ENCODE measurements around the gene BMS1. TPM values are rescaled to one million over a fixed set of nuclear protein-coding genes. Genes with fewer than 3 reads are reported as not detected.
"Not testable (repeated sequence)": the region's sequence is repeated elsewhere in the genome, so short reads cannot be mapped to it uniquely, and the experiment has no call there.

Gene BMS1
- total RNA-seq, 6 experiments from 2014 or later: 20.3 to 23.3 (median 22.7) TPM

DNA sequence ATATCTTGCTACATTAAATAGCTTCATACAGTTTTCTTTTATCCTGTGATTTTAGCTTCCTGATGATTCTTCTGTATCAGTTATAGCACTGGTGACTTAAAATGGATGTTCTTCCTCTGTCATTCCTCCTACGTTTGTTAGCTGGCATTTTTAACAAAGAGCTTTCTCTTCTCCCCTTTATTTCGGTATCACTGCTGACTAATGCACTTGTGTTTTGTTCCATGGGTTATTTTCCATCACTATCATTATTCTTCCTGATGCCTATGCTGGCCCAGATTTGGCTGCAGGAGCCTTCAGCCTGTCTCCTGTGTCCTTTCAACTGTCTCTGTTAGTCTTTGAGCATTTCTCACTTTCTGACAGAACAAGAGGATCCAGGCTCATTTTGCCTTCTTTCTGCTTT is 13.1 kb downstream of the BMS1 start:
- DNase-seq: no peak
- Mint-ChIP-seq H3K4me3 (no peak overlapping the region), H3K27me3 (ENCODE audit: insufficient read depth) (no peaks in the 10 kb centered on the region), H3K27ac (no peak overlapping the region), H3K4me1 (ENCODE audit: low read depth) (peaks cover 14% of the 10 kb centered on the region), H3K36me3 (ENCODE audit: low read depth) (peaks cover 80% of the 10 kb centered on the region), H3K9me3 (no peaks in the 10 kb centered on the region)
- TF ChIP-seq, protein P1, sequence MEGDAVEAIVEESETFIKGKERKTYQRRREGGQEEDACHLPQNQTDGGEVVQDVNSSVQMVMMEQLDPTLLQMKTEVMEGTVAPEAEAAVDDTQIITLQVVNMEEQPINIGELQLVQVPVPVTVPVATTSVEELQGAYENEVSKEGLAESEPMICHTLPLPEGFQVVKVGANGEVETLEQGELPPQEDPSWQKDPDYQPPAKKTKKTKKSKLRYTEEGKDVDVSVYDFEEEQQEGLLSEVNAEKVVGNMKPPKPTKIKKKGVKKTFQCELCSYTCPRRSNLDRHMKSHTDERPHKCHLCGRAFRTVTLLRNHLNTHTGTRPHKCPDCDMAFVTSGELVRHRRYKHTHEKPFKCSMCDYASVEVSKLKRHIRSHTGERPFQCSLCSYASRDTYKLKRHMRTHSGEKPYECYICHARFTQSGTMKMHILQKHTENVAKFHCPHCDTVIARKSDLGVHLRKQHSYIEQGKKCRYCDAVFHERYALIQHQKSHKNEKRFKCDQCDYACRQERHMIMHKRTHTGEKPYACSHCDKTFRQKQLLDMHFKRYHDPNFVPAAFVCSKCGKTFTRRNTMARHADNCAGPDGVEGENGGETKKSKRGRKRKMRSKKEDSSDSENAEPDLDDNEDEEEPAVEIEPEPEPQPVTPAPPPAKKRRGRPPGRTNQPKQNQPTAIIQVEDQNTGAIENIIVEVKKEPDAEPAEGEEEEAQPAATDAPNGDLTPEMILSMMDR (IDR thresholded peaks at IDR 0.05): no peak

DNA sequence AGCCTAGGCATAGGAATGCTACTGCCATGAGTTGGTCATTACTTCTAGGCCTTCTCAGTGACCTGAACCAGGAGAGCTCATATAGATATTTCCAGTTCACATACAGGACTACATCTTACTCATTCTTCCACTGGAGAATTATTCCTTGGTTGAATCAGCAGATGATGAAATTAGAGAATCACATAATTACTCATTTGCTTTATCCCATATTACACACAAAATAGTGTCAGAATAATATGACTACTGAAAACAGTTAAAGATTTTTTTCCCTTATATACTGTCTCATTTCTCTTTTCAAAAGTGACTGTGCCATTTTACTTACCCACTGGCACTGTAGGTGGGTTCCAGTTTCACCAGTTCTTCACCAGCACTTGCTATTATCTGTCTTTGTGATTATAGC is 18.5 kb downstream of the BMS1 start:
- Mint-ChIP-seq H3K9me3 (no peaks in the 10 kb centered on the region), H3K27me3 (ENCODE audit: insufficient read depth) (no peaks in the 10 kb centered on the region), H3K4me1 (ENCODE audit: low read depth) (peaks cover 18% of the 10 kb centered on the region), H3K27ac (peak overlapping the region; percentile 42; the same call in 1 of the 2 replicates), H3K4me3 (no peak overlapping the region), H3K36me3 (ENCODE audit: low read depth) (peaks cover 51% of the 10 kb centered on the region)
- TF ChIP-seq, protein P1 (IDR thresholded peaks at IDR 0.05): no peak
- DNase-seq: no peak

DNA sequence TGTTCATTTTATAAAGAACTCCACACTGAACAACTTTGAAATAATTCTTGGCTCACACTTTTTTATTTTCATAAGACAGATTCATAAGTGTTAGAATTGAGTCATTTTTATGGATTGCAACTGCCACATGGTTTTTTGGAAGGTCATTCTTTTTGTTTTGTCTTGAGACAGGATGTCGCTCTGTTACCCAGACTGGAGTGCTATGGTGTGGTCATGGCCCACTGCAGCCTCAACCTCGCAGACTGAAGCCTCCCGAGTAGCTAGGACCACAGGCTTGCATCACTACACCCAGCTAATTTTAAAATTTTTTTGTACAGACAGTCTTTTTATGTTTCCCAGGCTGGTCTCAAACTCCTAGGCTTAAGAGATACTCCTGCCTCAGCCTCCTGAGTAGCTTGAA is 20.3 kb downstream of the BMS1 start:
- H3K4me3 Mint-ChIP-seq: no peak overlapping the region
- no peaks in the 10 kb centered on the region for H3K9me3 Mint-ChIP-seq
- no peaks in the 10 kb centered on the region for H3K27me3 Mint-ChIP-seq (ENCODE audit: insufficient read depth)
- TF ChIP-seq, protein P1 (IDR thresholded peaks at IDR 0.05): no peak
- H3K4me1 Mint-ChIP-seq (ENCODE audit: low read depth): peaks cover 18% of the 10 kb centered on the region
- no peak for DNase-seq
- peak overlapping the region; percentile 45; the same call in 1 of the 2 replicates for H3K27ac Mint-ChIP-seq
- peaks cover 45% of the 10 kb centered on the region for H3K36me3 Mint-ChIP-seq (ENCODE audit: low read depth)

DNA sequence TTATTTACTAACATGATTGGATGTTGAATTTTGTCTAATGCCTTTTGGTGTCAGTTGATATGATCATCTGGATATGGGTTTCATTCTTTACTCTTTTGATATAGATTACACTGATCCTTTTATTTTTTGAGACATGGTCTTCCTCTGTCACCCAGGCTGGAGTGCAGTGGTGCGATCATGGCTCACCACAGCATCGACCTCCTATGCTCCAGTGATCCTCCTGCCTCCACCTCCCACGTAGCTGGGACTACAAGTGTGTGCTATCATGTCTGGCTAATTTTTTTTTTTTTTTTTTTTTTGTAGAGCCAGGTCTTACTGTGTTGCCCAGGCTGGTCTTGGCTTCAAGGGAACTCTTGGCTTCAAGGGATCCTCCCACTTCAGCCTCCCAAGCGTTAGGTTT is 27.1 kb downstream of the BMS1 start:
- peaks cover 7% of the 10 kb centered on the region for H3K4me1 Mint-ChIP-seq (ENCODE audit: low read depth)
- no peaks in the 10 kb centered on the region for H3K27me3 Mint-ChIP-seq (ENCODE audit: insufficient read depth)
- H3K4me3 Mint-ChIP-seq: no peak overlapping the region
- peaks cover 13% of the 10 kb centered on the region for H3K9me3 Mint-ChIP-seq
- peaks cover 61% of the 10 kb centered on the region for H3K36me3 Mint-ChIP-seq (ENCODE audit: low read depth)
- TF ChIP-seq, protein P1 (IDR thresholded peaks at IDR 0.05): no peak
- H3K27ac Mint-ChIP-seq: no peak overlapping the region
- DNase-seq: no peak

DNA sequence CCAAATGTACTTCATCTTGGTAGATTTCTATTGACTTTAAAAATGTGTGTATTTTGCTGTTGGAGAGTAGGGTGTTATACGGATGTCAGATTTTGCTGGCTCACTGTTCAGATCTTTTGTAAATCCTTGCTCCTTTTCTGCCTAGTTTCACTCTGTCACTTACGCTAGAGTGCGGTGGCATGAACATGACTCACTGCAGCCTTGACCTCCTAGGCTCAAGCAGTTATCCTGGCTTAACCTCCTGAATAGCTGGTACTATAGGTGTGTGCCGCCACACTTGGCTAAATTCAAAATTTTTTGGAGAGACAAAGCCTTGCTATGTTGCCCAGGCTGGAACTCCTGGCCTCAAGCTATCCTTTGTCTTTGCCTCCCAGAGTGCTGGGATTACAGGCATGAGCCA is 29.4 kb downstream of the BMS1 start:
- Mint-ChIP-seq H3K4me3 (no peak overlapping the region), H3K27me3 (ENCODE audit: insufficient read depth) (no peaks in the 10 kb centered on the region; the same call in 1 of the 2 replicates), H3K9me3 (peaks cover 13% of the 10 kb centered on the region), H3K36me3 (ENCODE audit: low read depth) (peaks cover 68% of the 10 kb centered on the region), H3K27ac (no peak overlapping the region), H3K4me1 (ENCODE audit: low read depth) (peaks cover 7% of the 10 kb centered on the region)
- TF ChIP-seq, protein P1 (IDR thresholded peaks at IDR 0.05): no peak
- DNase-seq: no peak

DNA sequence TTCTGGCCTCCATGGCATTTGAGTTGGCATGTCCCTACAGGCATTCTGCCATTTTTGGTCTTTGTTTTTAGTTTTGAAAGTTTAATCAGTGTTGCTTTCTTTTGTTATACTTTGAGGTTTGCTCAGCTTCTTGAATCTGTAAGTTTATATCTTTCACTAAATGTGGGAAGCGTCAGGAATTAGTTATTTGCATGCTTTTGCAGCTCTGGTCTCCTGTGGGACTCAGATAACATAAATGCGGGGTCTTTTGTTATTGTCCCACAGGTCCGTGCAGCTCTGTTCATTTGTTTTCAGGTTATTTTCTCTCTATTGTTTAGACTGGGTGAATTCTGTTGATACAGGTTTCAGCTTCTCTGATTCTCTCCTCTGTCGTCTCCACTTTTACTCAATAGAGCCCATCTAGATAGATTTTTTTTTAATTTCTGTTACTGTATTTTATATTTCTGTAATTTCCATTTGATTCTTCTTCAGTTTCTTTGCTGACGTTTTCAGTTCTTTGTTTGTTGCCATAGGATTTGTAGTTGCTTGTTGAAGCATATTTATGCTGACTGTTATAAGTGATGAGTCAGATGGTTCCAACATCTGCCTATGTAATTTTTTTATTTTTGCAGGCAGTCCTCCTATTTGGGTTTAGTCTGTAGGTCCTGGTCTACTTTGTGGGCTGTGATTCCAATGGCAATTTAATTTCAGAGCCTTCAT is 31.5 kb downstream of the BMS1 start:
- H3K27ac Mint-ChIP-seq; H3K27me3 Mint-ChIP-seq (ENCODE audit: insufficient read depth); H3K4me1 Mint-ChIP-seq (ENCODE audit: low read depth); DNase-seq; H3K4me3 Mint-ChIP-seq: not testable (repeated sequence)
- peaks cover 13% of the 10 kb centered on the region for H3K9me3 Mint-ChIP-seq
- peaks cover 77% of the 10 kb centered on the region for H3K36me3 Mint-ChIP-seq (ENCODE audit: low read depth)

DNA sequence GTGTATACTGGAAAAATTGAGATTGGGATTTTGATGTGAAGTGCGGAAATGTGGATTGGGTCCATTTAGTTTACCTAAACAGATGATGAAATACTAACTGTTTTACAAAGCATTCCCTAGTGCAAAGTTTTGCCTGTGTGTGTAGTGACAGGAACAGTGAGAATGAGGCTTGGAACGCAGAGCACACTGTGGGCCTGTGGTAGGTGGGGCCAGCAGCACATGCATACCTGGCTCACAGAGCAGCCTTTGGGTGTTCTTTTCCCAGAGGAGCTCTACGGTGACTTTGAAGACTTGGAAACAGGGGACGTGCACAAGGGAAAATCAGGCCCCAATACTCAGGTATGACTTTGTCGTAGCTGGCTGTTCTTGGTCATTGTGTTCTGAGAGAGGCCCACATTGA is 33.7 kb downstream of the BMS1 start:
- Mint-ChIP-seq H3K9me3 (peaks cover 13% of the 10 kb centered on the region), H3K36me3 (ENCODE audit: low read depth) (peaks cover 65% of the 10 kb centered on the region)
- not testable (repeated sequence) for H3K4me3 Mint-ChIP-seq; H3K27me3 Mint-ChIP-seq (ENCODE audit: insufficient read depth); DNase-seq; H3K4me1 Mint-ChIP-seq (ENCODE audit: low read depth); H3K27ac Mint-ChIP-seq
